NT2/D1 (cell line): Measurements from ENCODE around the gene POLR2A.

Experiments used
- YY1 ChIP-seq: IDR thresholded peaks from 2 replicates; pipeline ENCODE4 v1.6.1; 2011; ENCODE audit not compliant: insufficient read length, insufficient read depth
- ZNF274 ChIP-seq: IDR thresholded peaks from 2 replicates; pipeline ENCODE4 v1.6.1; 2011; ENCODE audit warnings: mild to moderate bottlenecking, low read depth, low read length

DNA sequence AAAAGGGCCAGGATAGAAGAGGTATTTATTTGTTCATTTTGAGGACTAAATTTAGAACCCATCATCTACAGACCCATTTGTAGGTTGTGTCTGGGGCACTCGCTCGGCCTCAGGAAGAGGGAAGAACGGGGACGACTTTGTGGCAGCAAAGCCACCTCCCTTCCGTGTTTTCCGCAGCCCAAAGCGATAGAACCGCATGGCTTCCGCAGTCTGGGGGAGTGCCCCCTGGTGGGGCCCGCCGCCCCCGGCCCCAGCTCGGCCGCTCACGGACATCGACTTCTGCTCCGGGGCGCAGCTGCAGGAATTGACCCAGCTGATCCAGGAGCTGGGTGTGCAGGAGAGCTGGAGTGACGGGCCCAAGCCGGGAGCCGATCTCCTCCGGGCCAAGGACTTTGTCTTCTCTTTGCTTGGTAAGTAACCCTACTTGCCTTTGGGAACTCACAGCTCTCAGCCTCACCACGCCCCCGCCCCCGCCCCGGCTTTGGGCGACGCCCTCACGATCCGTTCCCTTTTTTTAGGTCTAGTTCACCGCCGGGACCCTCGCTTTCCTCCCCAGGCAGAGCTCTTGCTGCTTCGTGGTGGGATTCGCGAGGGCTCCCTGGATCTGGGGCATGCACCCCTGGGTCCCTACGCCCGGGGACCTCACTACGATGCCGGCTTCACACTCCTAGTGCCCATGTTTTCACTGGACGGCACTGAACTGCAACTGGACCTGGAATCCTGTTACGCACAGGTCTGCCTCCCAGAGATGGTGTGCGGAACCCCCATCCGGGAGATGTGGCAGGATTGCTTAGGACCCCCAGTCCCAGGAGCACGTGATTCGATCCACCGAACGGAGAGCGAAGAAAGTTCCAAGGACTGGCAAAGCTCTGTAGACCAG lies 48.2 kb upstream of the POLR2A start:
- TF ChIP-seq ZNF274 (no peak), YY1 (no peak)
